HG02840 (cell line): Measurements from ENCODE around the gene GOLGA6A.
"Not testable (repeated sequence)": the region's sequence is repeated elsewhere in the genome, so short reads cannot be mapped to it uniquely, and the experiment has no call there.

Experiments
- ATAC-seq: cut with Tn5 transposase; IDR thresholded peaks from one replicate; pipeline ENCODE4 v1.9.1; 2021; ENCODE audit warnings: mild to moderate bottlenecking, moderate library complexity, moderate number of reproducible peaks; ENCODE audit not compliant: unreplicated experiment, low FRiP score

The GOLGA6A gene

GRCh38 chr15:74082450-74082849 is at the start of gene GOLGA6A:
GOLGA6A (minus strand) TSS chr15:74082550; CDS start chr15:74082509, 41 bp downstream.
- ATAC-seq, result not testable (repeated sequence)

GRCh38 chr15:74131628-74132413 is 49.5 kb upstream of the GOLGA6A start:
- no peak for ATAC-seq

- ATAC-seq, result no peak
Observed at GRCh38 chr15:74130849-74131627, 48.7 kb upstream of the GOLGA6A start.

- ATAC-seq, result no peak
Observed at GRCh38 chr15:74130155-74130848, 48.0 kb upstream of the GOLGA6A start, which contains the start of gene ISLR2. ISLR2 (plus strand) TSS chr15:74130586; CDS start chr15:74132755, 2,169 bp downstream.

- ATAC-seq, result no peak
Observed at GRCh38 chr15:74129586-74130154, 47.3 kb upstream of the GOLGA6A start.

- no peak for ATAC-seq
Observed at GRCh38 chr15:74128785-74129585, 46.6 kb upstream of the GOLGA6A start.

- no peak for ATAC-seq
Observed at GRCh38 chr15:74127954-74128784, 45.8 kb upstream of the GOLGA6A start.

GRCh38 chr15:74127255-74127953 is 45.1 kb upstream of the GOLGA6A start:
- no peak for ATAC-seq

- ATAC-seq, result no peak
Observed at GRCh38 chr15:74124759-74125158, 42.4 kb upstream of the GOLGA6A start.

GRCh38 chr15:74124196-74124595 is 41.8 kb upstream of the GOLGA6A start:
- no peak for ATAC-seq

- ATAC-seq, result no peak
Observed at GRCh38 chr15:74123658-74124057, 41.3 kb upstream of the GOLGA6A start.

- ATAC-seq, result no peak
Observed at GRCh38 chr15:74123131-74123429, 40.7 kb upstream of the GOLGA6A start.

- no peak for ATAC-seq
Observed at GRCh38 chr15:74122403-74123130, 40.2 kb upstream of the GOLGA6A start.

GRCh38 chr15:74121858-74122257 is 39.5 kb upstream of the GOLGA6A start:
- ATAC-seq, result no peak

- ATAC-seq, result no peak
Observed at GRCh38 chr15:74121039-74121438, 38.7 kb upstream of the GOLGA6A start.

GRCh38 chr15:74120426-74120825 is 38.1 kb upstream of the GOLGA6A start:
- no peak for ATAC-seq

GRCh38 chr15:74109713-74110112 is 27.4 kb upstream of the GOLGA6A start:
- no peak for ATAC-seq

GRCh38 chr15:74108611-74109010 is 26.3 kb upstream of the GOLGA6A start:
- ATAC-seq, result not testable (repeated sequence)
